ENCODE results near the gene PRKAG2.
"Not testable (repeated sequence)": the region's sequence is repeated elsewhere in the genome, so short reads cannot be mapped to it uniquely, and the experiment has no call there.

The PRKAG2 gene

DNA sequence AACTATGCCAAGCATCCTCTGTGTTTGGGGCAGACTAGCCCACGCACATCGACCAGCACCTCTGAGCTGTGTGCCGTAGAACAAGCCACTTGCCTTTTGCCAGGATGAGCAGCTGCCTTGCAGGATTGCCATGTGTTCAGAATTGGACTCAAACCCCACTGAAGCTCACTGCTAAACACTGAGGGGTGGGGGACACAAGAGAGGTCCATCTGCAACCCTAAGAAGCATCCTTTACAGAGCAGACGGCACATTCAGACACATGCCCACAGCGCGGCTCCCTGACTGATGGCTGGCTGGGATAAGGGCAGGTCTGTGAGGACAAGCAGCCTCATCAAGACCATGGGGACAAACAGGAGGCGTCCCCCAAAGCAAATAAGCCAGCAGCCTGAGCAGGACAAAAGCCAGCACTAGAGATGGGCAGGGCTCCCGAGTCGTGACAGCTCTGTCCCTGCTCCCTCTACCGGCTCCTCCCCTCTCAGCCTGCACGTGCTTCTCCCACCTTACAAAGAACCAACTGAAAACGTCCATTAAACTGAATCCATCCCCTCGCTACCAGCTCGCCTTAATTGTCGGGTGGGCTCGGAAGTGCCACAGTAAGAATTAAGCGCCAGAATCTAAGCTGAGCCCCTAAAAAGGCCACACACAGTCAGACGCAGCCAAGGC, 114.2 kb downstream of the PRKAG2 start:
- DNase-seq, result no peak

- DNase-seq, result no peak
These were observed 115.0 kb downstream of the PRKAG2 start for GRCh38 chr7:151761957-151762356.

DNA sequence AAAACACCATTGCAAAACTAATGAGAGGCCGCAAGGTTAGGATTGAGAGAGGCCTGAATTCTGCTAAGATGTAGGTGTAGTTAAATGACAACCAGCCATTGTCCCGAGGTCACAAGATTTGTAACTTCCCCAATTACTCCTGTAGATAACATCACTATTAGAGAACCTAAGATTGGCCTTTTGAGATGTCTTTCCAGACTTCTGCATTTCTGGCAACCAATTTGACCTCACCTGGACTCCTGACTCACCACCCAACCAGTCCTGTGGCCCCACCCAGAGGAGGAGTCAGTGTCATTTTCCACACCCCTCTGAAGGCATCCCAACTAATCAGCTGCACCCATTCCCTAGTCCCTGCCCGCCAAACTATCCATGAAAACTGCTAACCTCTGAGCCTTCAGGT, 115.7 kb downstream of the PRKAG2 start:
- no peak for DNase-seq

DNA sequence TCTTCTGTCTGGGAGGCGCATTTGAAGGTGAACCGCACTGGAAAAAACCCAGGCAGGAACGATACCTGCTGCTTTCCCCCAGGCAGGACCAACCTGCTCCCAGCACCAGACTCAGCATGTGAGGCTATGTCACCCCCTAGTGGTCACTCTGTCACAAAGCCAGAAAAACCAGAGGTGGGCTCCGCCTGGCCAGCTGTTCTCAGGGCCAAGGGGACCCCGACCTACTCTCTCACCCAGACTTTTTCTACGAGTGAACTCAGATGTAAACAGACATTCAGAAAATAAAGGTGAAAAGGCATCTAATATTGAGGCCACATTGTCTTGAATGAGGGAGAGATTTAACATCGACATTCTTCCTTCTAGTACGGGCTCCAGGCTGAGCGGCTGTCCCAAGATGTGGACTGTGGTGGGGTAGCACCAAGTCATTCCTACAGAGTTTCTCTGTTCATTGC, 117.3 kb downstream of the PRKAG2 start:
- DNase-seq, result peak; percentile 64

DNA sequence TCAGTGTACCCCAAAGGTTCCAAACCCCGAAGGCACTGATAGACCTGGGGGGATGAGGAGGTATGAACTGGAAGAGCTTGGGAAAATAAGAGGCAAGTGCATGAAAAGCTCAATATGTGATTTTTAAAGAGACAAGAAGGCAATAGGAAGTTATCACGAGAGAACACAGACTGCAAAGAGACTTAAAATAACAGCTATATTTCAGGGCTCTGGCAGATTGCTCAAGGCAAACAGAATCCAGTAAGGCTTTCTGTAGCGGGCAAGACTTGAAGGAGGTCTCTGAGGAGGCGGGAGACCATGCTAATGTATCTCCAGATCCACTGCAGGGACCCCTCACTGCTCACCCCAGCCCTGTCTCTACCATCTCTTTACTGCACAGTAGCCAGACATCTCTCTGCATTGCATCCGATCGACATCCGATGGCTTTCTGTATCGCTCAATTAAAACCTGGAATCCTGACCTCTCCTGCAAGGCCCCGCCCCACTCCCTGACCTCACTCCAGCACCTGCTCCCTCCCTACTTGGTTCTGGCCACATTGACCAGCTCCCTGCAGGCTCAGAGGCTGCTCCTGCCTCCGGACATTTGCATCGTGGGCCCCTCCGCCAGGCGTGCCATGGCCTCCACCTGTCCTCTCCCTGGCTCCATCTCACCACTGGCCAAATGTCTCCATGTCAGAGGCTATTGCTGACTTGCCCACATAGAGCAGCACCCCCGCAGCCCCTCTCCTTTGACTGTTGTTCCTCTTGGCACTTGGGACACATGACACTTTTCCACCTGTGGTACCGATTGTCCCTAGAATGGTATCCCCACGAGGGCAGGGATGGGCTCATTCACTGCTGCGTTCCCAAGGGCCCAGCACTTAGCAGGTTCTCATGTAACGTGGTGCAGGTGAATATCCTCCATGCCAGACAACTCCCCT, 118.0 kb downstream of the PRKAG2 start:
- DNase-seq, result no peak

GRCh38 chr7:151757274-151757673, 119.6 kb downstream of the PRKAG2 start:
- DNase-seq, result peak; percentile 81

DNA sequence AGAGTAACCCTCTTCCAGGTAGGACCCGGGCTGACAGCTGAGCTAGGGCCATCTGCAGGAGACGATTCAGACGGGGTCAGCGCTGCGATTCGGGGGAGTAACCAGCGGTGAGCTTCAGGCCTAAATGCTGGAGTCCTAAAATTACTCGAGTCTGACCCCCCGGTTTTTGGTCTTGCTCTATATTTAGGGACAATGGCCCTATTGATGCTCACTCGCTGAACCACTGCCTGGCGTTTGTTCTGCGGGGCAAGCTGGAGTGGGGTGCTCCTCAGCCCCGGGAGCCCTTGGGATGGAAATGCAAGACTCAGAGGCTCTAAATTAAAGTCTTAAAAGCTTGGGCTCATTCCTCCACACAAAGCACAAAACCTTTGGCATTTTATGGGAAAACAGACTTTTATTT, 120.0 kb downstream of the PRKAG2 start:
- no peak for DNase-seq

DNA sequence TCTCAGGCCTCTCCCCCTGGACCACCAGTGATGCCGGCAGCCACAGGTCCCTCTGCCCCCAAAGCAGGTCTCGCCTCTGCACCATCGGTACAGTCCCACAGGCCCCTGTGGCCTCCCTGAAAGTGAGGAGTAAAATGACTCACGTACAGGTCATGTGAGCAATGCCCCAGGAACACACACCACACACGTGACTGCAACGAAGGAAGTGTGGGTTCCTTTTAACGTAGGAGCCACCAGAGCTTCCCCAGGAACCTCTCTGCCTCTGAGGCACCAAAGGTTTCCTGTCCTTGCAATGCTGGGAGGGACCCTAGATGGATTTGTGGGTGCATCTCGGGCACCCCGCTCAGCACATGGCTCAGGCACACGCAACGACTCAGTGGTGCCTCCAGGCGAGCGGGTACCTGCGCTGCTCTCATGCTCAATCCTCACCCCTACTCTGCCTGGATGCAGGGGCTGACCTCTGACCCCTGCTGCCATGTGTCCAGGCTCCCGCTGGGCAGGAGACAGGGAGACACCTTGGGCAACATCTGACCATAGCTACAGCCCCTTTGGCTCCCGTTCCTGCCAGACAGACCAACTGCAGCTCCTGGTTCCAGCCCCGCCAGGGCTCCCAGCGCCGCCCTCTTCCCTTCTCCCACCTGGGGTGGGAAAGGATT, 120.7 kb downstream of the PRKAG2 start:
- DNase-seq, result peak; percentile 48

DNA sequence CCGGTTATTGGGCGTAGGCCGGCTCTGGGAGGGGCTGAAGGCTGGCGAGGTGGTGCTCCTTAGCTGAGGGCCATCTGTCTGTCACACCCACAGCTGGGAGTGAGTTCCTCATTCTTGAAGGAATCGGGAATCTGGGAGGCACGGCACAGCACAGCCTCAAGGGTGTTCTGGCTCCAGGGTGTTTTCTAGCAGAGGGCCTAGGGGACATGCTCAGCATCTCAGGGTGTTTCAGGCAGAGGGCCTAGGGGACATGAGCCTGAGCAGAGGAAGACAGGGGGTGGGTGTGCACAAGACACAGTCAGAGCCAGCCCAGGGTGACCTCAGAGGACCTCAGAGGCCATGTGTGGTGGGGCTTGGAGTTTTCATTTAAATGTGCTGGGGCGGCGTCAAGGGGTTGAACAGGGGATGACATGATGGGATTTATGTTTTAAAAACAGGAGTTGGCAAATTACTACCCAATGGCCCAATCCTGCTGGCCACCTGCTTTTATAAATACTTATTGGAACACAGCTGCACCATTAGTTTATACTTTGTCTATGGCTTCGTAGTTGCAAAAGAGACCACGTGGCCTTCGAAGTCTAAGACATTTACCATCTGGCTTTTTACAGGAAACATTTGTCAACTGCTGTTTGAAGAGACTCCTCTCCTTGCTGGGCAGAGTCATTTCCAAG, 121.6 kb downstream of the PRKAG2 start:
- DNase-seq, result peak; percentile 57

DNA sequence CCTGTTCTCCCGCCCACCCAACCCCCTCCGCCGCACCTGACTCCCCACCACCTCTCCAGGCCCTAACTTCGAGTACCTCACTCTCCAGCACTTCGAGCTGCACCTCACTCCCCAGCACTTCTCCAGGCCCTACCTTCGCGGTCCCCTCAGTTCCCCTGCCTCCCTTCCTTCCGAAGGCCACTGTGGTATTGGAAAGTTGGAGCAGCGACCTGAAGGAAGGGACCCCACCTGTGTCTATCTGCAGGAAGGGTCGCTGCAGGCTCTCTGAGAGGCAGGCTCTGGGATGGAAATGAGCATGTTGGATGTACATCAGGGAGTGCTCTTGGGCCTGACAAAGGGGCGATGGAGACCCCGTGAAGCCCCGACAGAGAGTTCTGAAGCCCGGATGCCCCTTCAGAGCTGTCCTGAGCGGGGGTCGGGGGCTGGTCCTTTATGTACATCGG, 122.2 kb downstream of the PRKAG2 start:
- no peak for DNase-seq

GRCh38 chr7:151754142-151754590, 122.7 kb downstream of the PRKAG2 start:
- peak; percentile 99 for DNase-seq

- peak; percentile 42 for DNase-seq
These were observed 123.9 kb downstream of the PRKAG2 start for GRCh38 chr7:151752816-151753595.

GRCh38 chr7:151752037-151752436, 124.9 kb downstream of the PRKAG2 start:
- DNase-seq, result no peak

- no peak for DNase-seq
These were observed 128.2 kb downstream of the PRKAG2 start for GRCh38 chr7:151748733-151749132.

GRCh38 chr7:151748021-151748420, 128.9 kb downstream of the PRKAG2 start:
- DNase-seq, result not testable (repeated sequence)

- no peak for DNase-seq
These were observed 131.2 kb downstream of the PRKAG2 start for GRCh38 chr7:151745706-151746105.

DNA sequence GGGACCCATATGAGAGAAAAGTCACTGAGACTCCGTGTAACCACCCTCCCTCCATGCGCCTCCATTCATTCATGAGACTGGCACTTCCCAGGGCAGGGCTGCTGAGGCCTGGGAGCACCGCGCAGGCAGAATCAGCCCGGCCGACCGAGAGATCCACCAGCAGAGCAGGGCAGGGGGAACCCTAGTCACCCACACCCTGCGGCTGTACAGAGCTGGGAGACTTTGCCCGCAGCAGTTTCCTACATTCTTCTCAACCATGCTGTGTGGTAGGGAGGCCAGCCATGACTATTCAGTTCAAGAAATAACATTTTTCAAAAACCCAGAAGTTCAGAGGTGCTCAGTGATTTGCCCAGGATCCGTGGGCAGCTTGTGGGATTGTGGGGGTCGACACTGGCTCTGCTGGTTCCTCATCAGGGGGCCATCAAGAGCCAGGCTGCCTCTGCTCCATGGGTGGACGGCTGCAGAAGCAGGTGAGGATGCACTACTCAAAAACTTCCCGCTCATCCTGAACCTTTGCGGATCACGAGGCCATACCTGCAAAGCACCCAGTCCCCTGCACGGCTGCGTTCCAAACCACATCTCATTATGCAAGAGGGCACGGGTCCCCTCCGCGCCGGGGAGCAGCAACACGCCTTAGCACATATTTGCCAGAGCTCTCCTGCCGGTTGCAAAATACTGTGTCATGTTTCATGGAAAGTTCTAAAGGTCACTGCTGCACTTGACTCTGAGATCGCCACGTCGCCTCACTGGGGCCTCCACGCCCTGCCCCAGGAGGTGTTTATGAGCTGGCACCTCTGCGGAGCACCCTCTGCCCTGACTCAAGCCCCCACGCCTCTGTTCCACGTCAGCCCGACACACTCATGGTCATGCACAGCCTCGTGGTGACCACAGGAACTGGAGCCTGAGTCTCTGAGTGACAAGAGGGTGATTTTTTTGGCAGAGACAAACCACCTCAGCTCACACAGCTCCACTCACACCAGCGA, 132.0 kb downstream of the PRKAG2 start:
- peak; percentile 58 for DNase-seq

GRCh38 chr7:151744051-151744580, 132.8 kb downstream of the PRKAG2 start:
- DNase-seq, result no peak

DNA sequence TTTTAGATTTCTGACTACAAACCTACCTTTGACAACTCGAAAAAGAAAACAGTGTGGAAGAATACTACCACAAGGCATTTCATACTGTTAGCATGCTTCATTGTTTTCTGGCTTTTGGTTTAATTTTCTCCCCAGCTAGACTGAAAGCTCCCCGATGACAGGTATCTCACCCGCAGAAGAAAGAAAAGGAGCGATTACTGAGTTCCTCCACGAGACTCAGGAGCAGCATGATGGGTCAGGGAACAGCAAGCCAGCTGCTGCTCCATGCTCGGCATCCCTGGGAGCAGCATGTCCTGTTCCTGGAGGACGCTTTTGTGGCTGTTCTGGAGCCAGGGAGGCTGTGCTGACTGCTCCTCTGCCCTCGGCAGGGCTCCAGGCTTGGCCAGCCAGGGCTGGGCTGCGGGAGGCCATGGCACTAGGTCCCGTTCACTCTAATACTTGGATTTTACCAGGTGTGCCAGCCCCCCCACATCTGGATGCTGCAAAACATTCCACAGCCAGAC, 133.4 kb downstream of the PRKAG2 start:
- no peak for DNase-seq

Data from fibroblast of skin of scalp (primary cell).